ENCODE data around the gene H1-8. TPM values are rescaled to one million over a fixed set of nuclear protein-coding genes. Genes with fewer than 3 reads are reported as not detected.

Gene H1-8
- total RNA-seq, 4 donors from 2014 or later = not detected

GRCh38 chr3:129532261-129532660 is 10.7 kb upstream of the H1-8 start:
- H3K9me3 ChIP-seq = no peaks in the 10 kb centered on the region
- no peak overlapping the region for H3K4me3 ChIP-seq
- DNase-seq (ENCODE audit: low spot score in 2 of 2) = no peak
- TF ChIP-seq, protein P1, sequence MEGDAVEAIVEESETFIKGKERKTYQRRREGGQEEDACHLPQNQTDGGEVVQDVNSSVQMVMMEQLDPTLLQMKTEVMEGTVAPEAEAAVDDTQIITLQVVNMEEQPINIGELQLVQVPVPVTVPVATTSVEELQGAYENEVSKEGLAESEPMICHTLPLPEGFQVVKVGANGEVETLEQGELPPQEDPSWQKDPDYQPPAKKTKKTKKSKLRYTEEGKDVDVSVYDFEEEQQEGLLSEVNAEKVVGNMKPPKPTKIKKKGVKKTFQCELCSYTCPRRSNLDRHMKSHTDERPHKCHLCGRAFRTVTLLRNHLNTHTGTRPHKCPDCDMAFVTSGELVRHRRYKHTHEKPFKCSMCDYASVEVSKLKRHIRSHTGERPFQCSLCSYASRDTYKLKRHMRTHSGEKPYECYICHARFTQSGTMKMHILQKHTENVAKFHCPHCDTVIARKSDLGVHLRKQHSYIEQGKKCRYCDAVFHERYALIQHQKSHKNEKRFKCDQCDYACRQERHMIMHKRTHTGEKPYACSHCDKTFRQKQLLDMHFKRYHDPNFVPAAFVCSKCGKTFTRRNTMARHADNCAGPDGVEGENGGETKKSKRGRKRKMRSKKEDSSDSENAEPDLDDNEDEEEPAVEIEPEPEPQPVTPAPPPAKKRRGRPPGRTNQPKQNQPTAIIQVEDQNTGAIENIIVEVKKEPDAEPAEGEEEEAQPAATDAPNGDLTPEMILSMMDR (IDR thresholded peaks at IDR 0.05) = no peak
- TF ChIP-seq POLR2AphosphoS5 (IDR thresholded peaks at IDR 0.05) = no peak
- 98% methylated on average over 20 of the region's 20 CpGs for WGBS
- H3K4me1 ChIP-seq = peaks cover 11% of the 10 kb centered on the region
- no peaks in the 10 kb centered on the region for H3K36me3 ChIP-seq
- H3K27ac ChIP-seq = no peak overlapping the region
- no peaks in the 10 kb centered on the region for H3K27me3 ChIP-seq

- 93% methylated on average over 13 of the region's 16 CpGs for WGBS
- no peaks in the 10 kb centered on the region for H3K9me3 ChIP-seq
- DNase-seq (ENCODE audit: low spot score in 2 of 2) = no peak
- H3K4me3 ChIP-seq = no peak overlapping the region
- no peaks in the 10 kb centered on the region for H3K36me3 ChIP-seq
- peaks cover 11% of the 10 kb centered on the region for H3K4me1 ChIP-seq
- no peak for TF ChIP-seq POLR2AphosphoS5 (IDR thresholded peaks at IDR 0.05)
- no peak for TF ChIP-seq EP300 (IDR thresholded peaks at IDR 0.05)
- no peak for TF ChIP-seq POLR2A (IDR thresholded peaks at IDR 0.05)
- TF ChIP-seq, protein P1 (IDR thresholded peaks at IDR 0.05) = no peak
- no peaks in the 10 kb centered on the region for H3K27me3 ChIP-seq
- H3K27ac ChIP-seq = no peak overlapping the region
These were observed 9.6 kb upstream of the H1-8 start for GRCh38 chr3:129533406-129533805.

- no peaks in the 10 kb centered on the region for H3K36me3 ChIP-seq
- H3K4me1 ChIP-seq = peaks cover 10% of the 10 kb centered on the region
- H3K9me3 ChIP-seq = no peaks in the 10 kb centered on the region
- H3K4me3 ChIP-seq = no peak overlapping the region
- no peaks in the 10 kb centered on the region for H3K27me3 ChIP-seq
- H3K27ac ChIP-seq = no peak overlapping the region
- TF ChIP-seq, protein P1 (IDR thresholded peaks at IDR 0.05) = no peak
- 88% methylated on average over 4 of the region's 4 CpGs for WGBS
- no peak for DNase-seq (ENCODE audit: low spot score in 2 of 2)
These were observed 8.4 kb upstream of the H1-8 start for GRCh38 chr3:129534428-129535027.

DNA sequence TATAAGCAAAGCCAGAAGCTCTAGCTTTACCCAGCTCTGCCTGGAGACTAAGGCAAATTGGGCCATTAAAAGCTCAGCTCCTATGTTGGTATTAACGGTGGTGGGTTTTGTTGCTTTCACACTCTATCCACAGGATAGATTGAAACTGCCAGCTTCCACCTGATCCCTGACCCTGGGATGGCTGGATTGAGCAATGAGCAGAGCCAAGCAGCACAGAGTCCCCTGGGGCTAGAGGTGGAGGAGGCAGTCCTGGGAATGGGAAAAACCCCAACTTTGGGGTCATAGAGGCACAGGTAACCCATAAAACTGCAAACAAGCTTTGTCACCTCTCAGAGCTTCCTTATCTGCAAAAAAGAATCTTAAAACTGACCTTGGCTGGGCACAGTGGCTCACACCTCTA is 7.9 kb upstream of the H1-8 start:
- Histone ChIP-seq H3K4me3 (no peak overlapping the region), H3K36me3 (no peaks in the 10 kb centered on the region), H3K4me1 (peaks cover 5% of the 10 kb centered on the region), H3K27me3 (no peaks in the 10 kb centered on the region), H3K27ac (no peak overlapping the region), H3K9me3 (no peaks in the 10 kb centered on the region)
- 100% methylated on average over 1 of the region's 1 CpG for WGBS
- DNase-seq (ENCODE audit: low spot score in 2 of 2) = no peak
- TF ChIP-seq POLR2AphosphoS5 (IDR thresholded peaks at IDR 0.05) (no peak), EP300 (IDR thresholded peaks at IDR 0.05) (no peak), POLR2A (IDR thresholded peaks at IDR 0.05) (no peak)
- TF ChIP-seq, protein P1 (IDR thresholded peaks at IDR 0.05) = no peak

DNA sequence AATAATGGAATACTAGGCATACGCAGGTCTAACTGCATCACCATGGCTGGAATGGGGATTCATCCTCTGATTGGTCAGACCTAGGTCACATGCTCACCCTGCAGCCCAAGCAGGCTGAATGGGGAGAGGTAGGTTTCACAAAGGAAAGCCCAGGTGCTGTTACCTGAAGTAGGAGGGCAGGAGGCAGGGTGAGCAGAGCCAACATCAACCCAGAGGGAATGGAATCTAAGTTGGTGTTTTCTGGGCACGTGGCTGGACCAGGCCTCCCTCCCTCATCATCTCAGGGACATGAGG is 6.7 kb upstream of the H1-8 start:
- H3K4me3 ChIP-seq = no peak overlapping the region
- TF ChIP-seq, protein P1 (IDR thresholded peaks at IDR 0.05) = no peak
- TF ChIP-seq POLR2AphosphoS5 (IDR thresholded peaks at IDR 0.05) (no peak), POLR2A (IDR thresholded peaks at IDR 0.05) (no peak)
- DNase-seq (ENCODE audit: low spot score in 2 of 2) = no peak
- H3K27me3 ChIP-seq = no peaks in the 10 kb centered on the region
- H3K36me3 ChIP-seq = no peaks in the 10 kb centered on the region
- no peak overlapping the region for H3K27ac ChIP-seq
- 95% methylated on average over 2 of the region's 2 CpGs for WGBS
- H3K9me3 ChIP-seq = no peaks in the 10 kb centered on the region
- H3K4me1 ChIP-seq = no peaks in the 10 kb centered on the region
